AG04449 (cell line): ENCODE results near the gene ZNF276.

Source experiments
- CTCF ChIA-PET: fragments of 350-600 bp; formaldehyde crosslinking; extraction: SDS; loops from one replicate; lab custom pipeline; 2021; ENCODE audit warnings: antibody characterized with exemption; lab: Yijun Ruan, JAX
- POLR2A ChIA-PET: fragments of 400-600, 350-600 bp; formaldehyde crosslinking; extraction: SDS; loops from one replicate; lab custom pipeline; 2020; ENCODE audit warnings: antibody characterized with exemption, inconsistent platforms; lab: Yijun Ruan, JAX
- DNase-seq: peaks from one replicate; pipeline ENCODE4 v3.0.0-alpha.2; 2010; ENCODE audit warnings: low read depth, low spot score
- H3K4me3 ChIP-seq: 2 replicates; pipeline ENCODE4 v1.5.1; 2011; ENCODE audit warnings: low read depth, mild to moderate bottlenecking, control low read depth, low read length
- CTCF ChIP-seq: IDR thresholded peaks from one replicate; pipeline ENCODE4 v1.5.1; 2011; ENCODE audit warnings: mild to moderate bottlenecking, moderate library complexity, low read length, control low read depth, inconsistent platforms; ENCODE audit not compliant: insufficient read depth; ENCODE audit errors: missing control alignments

The ZNF276 gene

GRCh38 chr16:89738538-89739317 lies 17.4 kb downstream of the ZNF276 start:
- no peak overlapping the region for H3K4me3 ChIP-seq
- CTCF ChIA-PET, result interaction anchor here (1.3 kb wide), 1 partner anchor 33 kb away, joined by 3 read pairs; no protein-coding TSS in a partner anchor
- POLR2A ChIA-PET, result no interaction called here
- no peak for DNase-seq
- TF ChIP-seq CTCF, result no peak

GRCh38 chr16:89739383-89739782 lies 18.0 kb downstream of the ZNF276 start:
- POLR2A ChIA-PET, result no interaction called here
- no peak for TF ChIP-seq CTCF
- no peak overlapping the region for H3K4me3 ChIP-seq
- CTCF ChIA-PET, result interaction anchor here (1.2 to 1.3 kb wide), 2 partner anchors 13 to 33 kb away, joined by 3 to 5 read pairs; no protein-coding TSS in a partner anchor
- DNase-seq, result no peak

- DNase-seq, result no peak
- no peak overlapping the region for H3K4me3 ChIP-seq
- CTCF ChIA-PET, result interaction anchor here (0.8 to 1.2 kb wide), 3 partner anchors 36 to 120 kb away, joined by 3 to 6 read pairs (median 3); no protein-coding TSS in a partner anchor
- no peak for TF ChIP-seq CTCF
- POLR2A ChIA-PET, result interaction anchor here (1.7 kb wide), 1 partner anchor 8 kb away, joined by 3 read pairs; no protein-coding TSS in a partner anchor
Observed at GRCh38 chr16:89741342-89742014, 20.1 kb downstream of the ZNF276 start.

- DNase-seq, result no peak
- H3K4me3 ChIP-seq, result no peak overlapping the region
- POLR2A ChIA-PET, result interaction anchor here (0.7 kb wide), 1 partner anchor 186 kb away, joined by 5 read pairs; no protein-coding TSS in a partner anchor
- no peak for TF ChIP-seq CTCF
- CTCF ChIA-PET, result interaction anchor here (0.7 to 1.8 kb wide), 3 partner anchors 9 to 43 kb away, joined by 3 to 4 read pairs (median 3); no protein-coding TSS in a partner anchor
Observed at GRCh38 chr16:89742948-89743347, 21.6 kb downstream of the ZNF276 start.

- TF ChIP-seq CTCF, result no peak
- no peak overlapping the region for H3K4me3 ChIP-seq
- no peak for DNase-seq
- ChIA-PET CTCF (interaction anchor here (1.6 to 1.8 kb wide), 2 partner anchors 8 to 10 kb away, joined by 3 to 4 read pairs; no protein-coding TSS in a partner anchor), POLR2A (no interaction called here)
Observed at GRCh38 chr16:89744813-89745212, 23.5 kb downstream of the ZNF276 start.
